ENCODE results near the gene GREM2. TPM values are rescaled to one million over a fixed set of nuclear protein-coding genes. Genes with fewer than 3 reads are reported as not detected.

Gene GREM2
- total and polyA plus RNA-seq, 2 of the 4 experiments (the other 2 are of a cell fraction), result 3.0 to 14.2 TPM

GRCh38 chr1:240607006-240607405, 4.9 kb downstream of the GREM2 start:
- DNase-seq (peak; percentile 24), ATAC-seq (ENCODE audit: low read depth) (no peak)
- Histone ChIP-seq H3K56ac (ENCODE audit: extremely low read depth, insufficient read depth, low read length) (no peak overlapping the region), H2BK120ac (ENCODE audit: low read depth, low read length) (no peak overlapping the region), H2AK5ac (ENCODE audit: low read depth, low read length) (no peak overlapping the region), H4K8ac (ENCODE audit: low read depth in 2 of 2, low read length in 2 of 2) (no peak overlapping the region), H3K4me1 (ENCODE audit: control insufficient read depth, insufficient read depth, low read length) (peaks cover 7% of the 10 kb centered on the region), H3K14ac (replicated peaks; ENCODE audit: low read depth, low read length) (no peak overlapping the region), H3K27ac (ENCODE audit: insufficient read depth, low read length) (no peak overlapping the region), H3K79me1 (ENCODE audit: low read depth in 1 of 2, low read length in 2 of 2) (peaks cover 10 to 25% of the 10 kb centered on the region in 2 experiments; a peak in 3 of 4 replicates), H3K36me3 (ENCODE audit: control insufficient read depth, insufficient read depth, low read length) (peaks cover 2% of the 10 kb centered on the region; the same call in 1 of the 2 replicates), H2AFZ (replicated peaks; ENCODE audit: low read length, poor library complexity) (no peak overlapping the region), H3K9ac (ENCODE audit: low read depth, low read length) (no peak overlapping the region), H2BK15ac (ENCODE audit: low read depth, low read length) (no peak overlapping the region), H4K91ac (ENCODE audit: insufficient read depth, low read depth, low read length) (no peak overlapping the region), H3K4ac (ENCODE audit: low read depth, low read length) (no peak overlapping the region), H3K9me3 (ENCODE audit: control insufficient read depth, insufficient read depth, low read length) (no peaks in the 10 kb centered on the region), H3K4me2 (ENCODE audit: low read depth, low read length) (no peak overlapping the region), H4K20me1 (ENCODE audit: insufficient read depth, low read length) (no peaks in the 10 kb centered on the region), H3K18ac (ENCODE audit: low read depth, low read length) (no peak overlapping the region), H2BK20ac (ENCODE audit: low read depth, low read length) (no peak overlapping the region), H3K23ac (ENCODE audit: low read depth, low read length) (no peak overlapping the region), H2AK9ac (replicated peaks; ENCODE audit: low read depth, low read length, poor library complexity) (no peak overlapping the region), H4K5ac (ENCODE audit: low read depth, low read length) (no peak overlapping the region), H2BK5ac (ENCODE audit: low read depth, low read length, poor library complexity, severe bottlenecking) (no peak overlapping the region), H3K4me3 (ENCODE audit: insufficient read depth, low read depth, low read length) (no peak overlapping the region), H3K9me1 (ENCODE audit: insufficient read depth, low read length) (peaks cover 3% of the 10 kb centered on the region; the same call in 1 of the 2 replicates), H3K27me3 (ENCODE audit: control insufficient read depth, insufficient read depth, low read length) (no peaks in the 10 kb centered on the region)
- in situ Hi-C loops (cut with MboI; ENCODE audit: low sequenced_read_pairs), result no loop called here
- dilution Hi-C loops (cut with HindIII; ENCODE audit: low sequenced_read_pairs, unreplicated experiment), result no loop called here
- intact Hi-C loops (cut with micrococcal nuclease), result no loop called here
- WGBS, 2 experiments (ENCODE audit: extremely low coverage in 2 of 2, insufficient read length in 1 of 2), result no CpG with 5 or more reads among the region's 2 CpGs
- no TSS peak for BruUV-seq (replicated peaks)
- TF ChIP-seq MXI1 (IDR thresholded peaks at IDR 0.05; ENCODE audit: borderline replicate concordance, low read depth, low read length), result no peak
- no peak for TF ChIP-seq ELK1 (IDR thresholded peaks at IDR 0.05; ENCODE audit: borderline replicate concordance, low read depth, low read length)
- TF ChIP-seq CHD1 (IDR thresholded peaks at IDR 0.05; ENCODE audit: low read depth, low read length), result no peak
- TF ChIP-seq RCOR1 (IDR thresholded peaks at IDR 0.05; ENCODE audit: insufficient replicate concordance, low read length), result no peak
- no peak for TF ChIP-seq FOS (IDR thresholded peaks at IDR 0.05; ENCODE audit: low read depth, low read length)
- TF ChIP-seq NFE2L2 (IDR thresholded peaks at IDR 0.05; ENCODE audit: low read depth, low read length), result no peak
- TF ChIP-seq RFX5 (IDR thresholded peaks at IDR 0.05; ENCODE audit: low read depth, low read length), result no peak
- TF ChIP-seq CTCF (conservative IDR thresholded peaks at IDR 0.05; ENCODE audit: low read depth, low read length), result no peak
- no peak for TF ChIP-seq POLR2A (IDR thresholded peaks at IDR 0.05; ENCODE audit: low read depth, low read length)
- no peak for TF ChIP-seq RAD21 (IDR thresholded peaks at IDR 0.05; ENCODE audit: low read length)
- TF ChIP-seq MAFK (IDR thresholded peaks at IDR 0.05; ENCODE audit: low read depth, low read length), result no peak
- no peak for TF ChIP-seq SMC3 (IDR thresholded peaks at IDR 0.05; ENCODE audit: low read depth, low read length)
- TF ChIP-seq, protein P1, sequence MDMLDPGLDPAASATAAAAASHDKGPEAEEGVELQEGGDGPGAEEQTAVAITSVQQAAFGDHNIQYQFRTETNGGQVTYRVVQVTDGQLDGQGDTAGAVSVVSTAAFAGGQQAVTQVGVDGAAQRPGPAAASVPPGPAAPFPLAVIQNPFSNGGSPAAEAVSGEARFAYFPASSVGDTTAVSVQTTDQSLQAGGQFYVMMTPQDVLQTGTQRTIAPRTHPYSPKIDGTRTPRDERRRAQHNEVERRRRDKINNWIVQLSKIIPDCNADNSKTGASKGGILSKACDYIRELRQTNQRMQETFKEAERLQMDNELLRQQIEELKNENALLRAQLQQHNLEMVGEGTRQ (IDR thresholded peaks at IDR 0.05; ENCODE audit: low read depth, low read length), result no peak
- CTCF ChIA-PET, result interaction anchor here (0.7 to 2.0 kb wide), 3 partner anchors 18 to 152 kb away, joined by 5 to 7 read pairs (median 6); no protein-coding TSS in a partner anchor
- POLR2A ChIA-PET (ENCODE audit: unreplicated experiment), result no interaction called here

Data from IMR-90 (cell line).